Putamen (tissue), 1 donor: ENCODE measurements around the gene VDAC1.

Experiments
- DNase-seq: peaks from one replicate; pipeline ENCODE4 v3.0.0-alpha.2; 2016; ENCODE audit warnings: low spot score

VDAC1 gene

GRCh38 chr5:134024811-134025210 lies 20.0 kb upstream of the VDAC1 start:
- no peak for DNase-seq

- no peak for DNase-seq
Measured at GRCh38 chr5:134022333-134022732, 17.6 kb upstream of the VDAC1 start.

- DNase-seq: no peak
Measured at GRCh38 chr5:134020188-134020587, 15.4 kb upstream of the VDAC1 start.

DNA sequence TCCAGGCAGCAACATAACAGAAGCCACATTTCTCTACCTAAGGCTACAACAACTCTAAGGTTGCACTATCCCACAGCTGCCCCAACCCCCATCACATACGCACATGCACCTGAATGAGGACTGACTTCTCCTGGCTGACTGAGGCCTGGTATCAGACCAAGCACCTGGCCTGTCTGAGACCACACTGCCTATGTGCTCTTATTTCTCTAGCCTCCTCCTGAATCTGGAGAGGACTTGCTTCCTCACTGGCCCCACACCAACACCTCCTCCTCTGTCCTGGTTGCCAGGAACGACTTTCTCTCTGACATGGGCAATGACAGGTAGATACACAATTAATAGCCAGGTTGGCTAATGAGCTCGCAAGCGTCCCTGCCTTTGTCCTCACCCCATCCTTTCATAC lies 14.9 kb upstream of the VDAC1 start:
- DNase-seq: no peak

DNA sequence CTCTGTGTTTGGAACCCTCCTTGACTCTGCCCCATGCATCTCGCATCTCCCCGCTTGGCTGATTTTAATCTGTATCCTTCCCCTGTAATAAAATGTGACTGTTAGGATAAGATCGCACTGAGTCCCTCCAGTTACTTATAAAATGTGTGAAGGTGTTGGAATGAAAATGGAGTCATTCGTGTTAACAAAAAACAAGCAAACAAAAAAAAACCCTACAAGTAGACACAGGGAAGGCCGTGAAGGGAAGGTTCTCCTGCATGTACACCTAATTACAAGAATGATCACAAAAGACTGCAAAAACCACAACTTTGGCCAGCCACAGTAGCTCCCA lies 14.2 kb upstream of the VDAC1 start:
- no peak for DNase-seq

- no peak for DNase-seq
Measured at GRCh38 chr5:134018154-134018985, 13.6 kb upstream of the VDAC1 start.

DNA sequence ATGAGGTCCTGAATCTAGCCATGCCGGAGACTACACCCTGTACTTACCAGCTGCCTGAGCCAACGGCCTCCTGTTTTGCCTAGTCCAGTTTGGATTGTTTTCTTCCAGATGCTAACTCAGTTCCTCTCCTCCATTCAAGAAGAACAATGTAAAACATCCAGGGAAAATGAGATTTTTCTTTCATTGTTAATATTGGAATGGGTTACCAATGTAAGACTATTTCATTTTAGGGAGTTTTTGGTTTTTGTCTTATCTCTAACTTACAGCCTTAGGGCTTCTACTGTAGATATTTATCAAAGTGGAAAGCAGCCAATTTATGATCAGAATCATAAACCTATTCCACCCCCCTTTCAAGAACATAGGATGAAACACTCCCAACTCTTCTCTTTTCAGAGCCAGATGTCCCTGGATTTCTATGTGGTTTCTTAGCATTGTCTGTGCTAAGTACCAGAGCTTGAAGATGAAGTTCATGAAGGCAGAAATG lies 3.5 kb upstream of the VDAC1 start:
- DNase-seq: no peak

GRCh38 chr5:134007581-134008265 lies 2.9 kb upstream of the VDAC1 start:
- DNase-seq: no peak

GRCh38 chr5:134006115-134006514 lies 1.3 kb upstream of the VDAC1 start:
- no peak for DNase-seq

DNA sequence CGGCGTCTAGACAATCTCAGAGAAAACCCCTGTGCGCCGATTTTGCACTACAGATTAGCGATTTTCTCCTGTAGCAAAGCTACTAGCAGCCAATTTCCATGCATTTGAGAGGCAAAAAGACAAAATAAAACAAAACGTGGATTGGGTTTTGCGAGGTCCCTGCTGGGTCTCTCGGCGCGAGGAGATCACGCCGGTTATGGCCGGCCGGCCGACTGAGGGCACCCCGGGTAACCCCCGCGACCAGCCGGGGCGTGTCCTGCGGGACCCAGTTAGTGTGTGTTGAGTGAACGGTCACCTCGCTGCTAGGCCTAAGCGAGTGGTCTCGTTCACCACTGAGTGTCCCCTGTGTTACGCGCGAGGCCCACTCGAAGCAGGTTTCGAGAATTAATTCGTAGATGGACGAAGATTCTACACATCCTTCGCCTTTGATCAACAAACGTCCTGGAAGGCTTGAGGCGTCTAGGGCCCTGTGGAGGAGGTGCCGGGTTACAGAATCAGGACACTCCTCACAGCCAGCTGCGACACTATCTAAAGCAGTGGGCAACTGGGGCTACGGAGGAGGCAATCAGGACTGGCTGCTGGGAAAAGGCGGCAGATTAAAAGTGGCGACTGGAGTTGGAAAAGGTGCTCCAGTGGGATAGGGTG lies 764 bp upstream of the VDAC1 start:
- DNase-seq: no peak

GRCh38 chr5:134003817-134004625 lies 754 bp downstream of the VDAC1 start:
- DNase-seq: no peak

- no peak for DNase-seq
Measured at GRCh38 chr5:134003064-134003816, 1.5 kb downstream of the VDAC1 start.

- DNase-seq: no peak
Measured at GRCh38 chr5:134001938-134002731, 2.6 kb downstream of the VDAC1 start.

DNA sequence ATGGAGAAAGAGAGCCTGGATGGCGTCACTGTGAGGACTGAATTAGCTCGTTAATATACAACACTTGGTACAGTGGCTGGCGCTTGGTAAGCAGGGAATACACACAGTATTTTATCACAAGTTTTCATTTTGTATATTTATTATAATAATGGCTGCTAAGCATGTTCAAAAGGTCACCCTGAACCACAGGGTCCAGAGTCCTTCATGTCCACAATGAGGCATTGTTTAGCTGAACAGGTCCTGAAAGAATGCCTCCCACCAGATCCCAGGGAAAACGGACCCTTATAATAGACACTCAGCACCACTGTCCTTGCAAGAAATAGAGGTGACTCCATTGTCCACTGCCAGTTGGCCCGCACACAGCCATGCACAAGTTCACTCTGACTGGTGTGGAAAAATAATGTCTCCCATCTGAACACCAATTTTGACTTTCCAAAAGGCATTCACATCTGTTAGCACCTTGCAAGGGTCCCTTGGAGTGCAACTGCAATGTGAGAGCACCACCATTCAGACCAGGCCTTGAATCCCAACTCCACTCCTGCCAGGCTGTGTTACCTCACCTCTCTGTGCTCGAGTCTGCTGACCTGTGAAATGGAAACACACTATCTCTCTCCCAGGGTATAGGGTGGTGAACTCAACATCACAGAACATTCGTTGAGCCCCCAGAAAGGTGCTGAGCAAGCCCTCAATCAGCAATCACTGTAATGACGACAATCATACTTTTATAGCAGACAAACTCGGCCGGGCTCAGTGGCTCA lies 3.9 kb downstream of the VDAC1 start:
- DNase-seq: no peak

DNA sequence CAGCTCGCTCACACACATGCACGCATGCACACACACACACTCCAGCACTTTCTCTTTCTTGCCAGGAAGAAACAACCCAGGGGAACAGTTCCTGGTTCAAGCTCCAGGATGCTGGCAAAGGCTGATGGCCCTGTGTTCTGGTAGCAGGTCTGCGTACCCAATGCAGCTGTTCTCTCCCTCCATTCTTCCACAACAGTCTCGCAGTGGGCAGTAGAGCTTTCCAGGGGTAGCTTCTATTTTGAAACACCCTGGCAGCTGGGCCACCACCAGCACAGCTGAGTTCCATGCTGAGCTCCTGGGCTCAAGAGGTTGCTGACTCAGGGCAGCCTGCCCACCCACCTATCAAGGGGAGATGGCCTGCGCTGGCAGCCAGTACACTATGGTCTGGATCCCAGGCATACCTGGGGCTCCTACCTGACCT lies 4.7 kb downstream of the VDAC1 start:
- DNase-seq: no peak

- DNase-seq: no peak
Measured at GRCh38 chr5:133998807-133999206, 6.0 kb downstream of the VDAC1 start.

DNA sequence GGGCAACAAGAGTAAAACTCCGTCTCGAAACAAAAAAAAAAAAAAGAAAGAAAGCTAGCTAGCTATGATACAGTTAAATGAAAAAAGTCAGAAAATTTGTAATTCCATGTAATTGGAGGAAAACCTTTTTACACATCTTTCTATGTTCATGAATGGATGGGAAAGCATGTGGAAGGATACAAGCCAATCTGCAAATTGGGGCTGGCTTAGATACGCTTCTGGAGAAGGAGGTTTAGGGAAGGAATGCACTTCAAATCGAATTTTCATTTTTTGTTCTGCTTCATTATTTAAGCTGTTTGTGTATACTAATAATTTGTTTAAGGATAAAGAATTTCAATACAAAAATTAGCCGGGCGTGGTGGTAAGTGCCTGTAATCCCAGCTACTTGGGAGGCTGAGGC lies 6.7 kb downstream of the VDAC1 start:
- no peak for DNase-seq

- no peak for DNase-seq
Measured at GRCh38 chr5:133996683-133997252, 8.0 kb downstream of the VDAC1 start.

DNA sequence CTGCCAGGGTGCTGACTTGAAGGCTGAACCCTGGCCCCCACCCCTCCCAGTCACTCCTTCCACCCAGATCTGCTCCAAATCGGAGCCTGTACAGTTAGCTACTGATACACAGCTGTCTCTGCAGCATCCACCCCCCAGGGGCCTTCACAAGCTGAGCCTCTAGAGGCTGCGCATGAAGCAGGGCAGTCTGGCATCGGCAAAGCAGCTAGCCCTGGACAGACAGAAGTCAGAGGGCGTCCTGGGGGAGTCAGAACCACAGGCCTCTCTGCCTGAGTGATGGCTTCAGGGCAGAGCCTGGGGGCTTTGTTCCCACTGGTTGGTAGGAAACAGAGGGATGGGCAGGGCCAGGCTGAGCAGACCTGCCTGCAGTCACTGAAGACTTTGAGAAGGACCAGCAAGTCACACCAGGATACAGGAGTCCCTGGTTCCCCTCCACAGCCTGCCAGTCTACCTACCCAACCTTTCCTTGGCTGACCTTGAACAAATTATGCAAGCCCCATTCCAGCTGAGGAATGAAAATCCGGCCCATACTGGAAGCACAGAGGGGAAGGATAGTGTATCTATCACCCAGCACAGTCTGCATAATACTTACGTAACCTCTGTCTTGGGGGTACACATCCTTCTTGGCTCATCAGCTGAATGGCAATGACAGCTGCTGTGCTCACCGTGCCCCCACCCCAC lies 8.8 kb downstream of the VDAC1 start:
- DNase-seq: no peak
